CD1c-positive myeloid dendritic cell (primary cell): ENCODE data around the gene OPCML.

Experiments
- DNase-seq: peaks from one replicate; pipeline ENCODE4 v3.0.0-alpha.2; 2016; ENCODE audit errors: extremely low spot score

Gene OPCML

GRCh38 chr11:133176748-133177147, 355.6 kb downstream of the OPCML start:
- DNase-seq: no peak

GRCh38 chr11:133175103-133175502, 357.2 kb downstream of the OPCML start:
- no peak for DNase-seq

GRCh38 chr11:133173810-133174412, 358.4 kb downstream of the OPCML start:
- no peak for DNase-seq

GRCh38 chr11:133172349-133172748, 360.0 kb downstream of the OPCML start:
- DNase-seq: no peak

- DNase-seq: no peak
Measured at GRCh38 chr11:133171374-133171773, 360.9 kb downstream of the OPCML start.

GRCh38 chr11:133168016-133168415, 364.3 kb downstream of the OPCML start:
- DNase-seq: no peak

GRCh38 chr11:133166662-133167061, 365.6 kb downstream of the OPCML start:
- no peak for DNase-seq

- no peak for DNase-seq
Measured at GRCh38 chr11:133164986-133165385, 367.3 kb downstream of the OPCML start.

- peak; percentile 31 for DNase-seq
Measured at GRCh38 chr11:133163463-133164419, 368.6 kb downstream of the OPCML start.

- no peak for DNase-seq
Measured at GRCh38 chr11:133162227-133162626, 370.1 kb downstream of the OPCML start.

- no peak for DNase-seq
Measured at GRCh38 chr11:133160754-133161153, 371.5 kb downstream of the OPCML start.

- DNase-seq: no peak
Measured at GRCh38 chr11:133156986-133157745, 375.1 kb downstream of the OPCML start.

- DNase-seq: no peak
Measured at GRCh38 chr11:133154781-133155180, 377.5 kb downstream of the OPCML start.

GRCh38 chr11:133154076-133154475, 378.2 kb downstream of the OPCML start:
- DNase-seq: no peak

- DNase-seq: no peak
Measured at GRCh38 chr11:133153031-133153430, 379.3 kb downstream of the OPCML start.

- no peak for DNase-seq
Measured at GRCh38 chr11:133149698-133150097, 382.6 kb downstream of the OPCML start.

- DNase-seq: no peak
Measured at GRCh38 chr11:133147625-133148024, 384.7 kb downstream of the OPCML start.

- no peak for DNase-seq
Measured at GRCh38 chr11:133146697-133147306, 385.5 kb downstream of the OPCML start.

GRCh38 chr11:133137939-133138338, 394.4 kb downstream of the OPCML start:
- DNase-seq: no peak

- no peak for DNase-seq
Measured at GRCh38 chr11:133137270-133137669, 395.0 kb downstream of the OPCML start.

- no peak for DNase-seq
Measured at GRCh38 chr11:133136376-133136775, 395.9 kb downstream of the OPCML start.
